Stomach smooth muscle (tissue), 2 donors: Measurements from ENCODE around the gene TUBA1C.
A peak's percentile ranks its signal among the peaks of the same experiment; 100 is the strongest.

ENCODE experiments used
- H3K27ac ChIP-seq: one replicate; pipeline ENCODE4 v1.7.0; 2013; ENCODE audit warnings: mild to moderate bottlenecking, low read length, inconsistent platforms
- H3K27me3 ChIP-seq, 2 donors: one replicate each; pipeline ENCODE4 v1.7.0; 2013; ENCODE audit warnings: low read length in 2 of 2; ENCODE audit not compliant: insufficient read depth in 2 of 2, control insufficient read depth in 1 of 2
- H3K36me3 ChIP-seq, 2 donors: one replicate each; pipeline ENCODE4 v1.7.0; 2013; ENCODE audit warnings: low read length in 2 of 2; ENCODE audit not compliant: control insufficient read depth in 2 of 2, insufficient read depth in 2 of 2
- H3K4me1 ChIP-seq: one replicate; pipeline ENCODE4 v1.7.0; 2013; ENCODE audit warnings: low read length; ENCODE audit not compliant: control insufficient read depth, insufficient read depth
- H3K4me3 ChIP-seq, 2 donors: one replicate each; pipeline ENCODE4 v1.7.0; 2013; ENCODE audit warnings: low read length in 2 of 2
- H3K9ac ChIP-seq, 2 donors: one replicate each; pipeline ENCODE4 v1.7.0; 2013; ENCODE audit warnings: low read length in 2 of 2, mild to moderate bottlenecking in 1 of 2
- H3K9me3 ChIP-seq, 2 donors: one replicate each; pipeline ENCODE4 v1.7.0; 2013; ENCODE audit warnings: low read length in 2 of 2; ENCODE audit not compliant: control insufficient read depth in 2 of 2
- donor health status: healthy.
- donor health status: Pancreatic carcinoma.

TUBA1C gene

DNA sequence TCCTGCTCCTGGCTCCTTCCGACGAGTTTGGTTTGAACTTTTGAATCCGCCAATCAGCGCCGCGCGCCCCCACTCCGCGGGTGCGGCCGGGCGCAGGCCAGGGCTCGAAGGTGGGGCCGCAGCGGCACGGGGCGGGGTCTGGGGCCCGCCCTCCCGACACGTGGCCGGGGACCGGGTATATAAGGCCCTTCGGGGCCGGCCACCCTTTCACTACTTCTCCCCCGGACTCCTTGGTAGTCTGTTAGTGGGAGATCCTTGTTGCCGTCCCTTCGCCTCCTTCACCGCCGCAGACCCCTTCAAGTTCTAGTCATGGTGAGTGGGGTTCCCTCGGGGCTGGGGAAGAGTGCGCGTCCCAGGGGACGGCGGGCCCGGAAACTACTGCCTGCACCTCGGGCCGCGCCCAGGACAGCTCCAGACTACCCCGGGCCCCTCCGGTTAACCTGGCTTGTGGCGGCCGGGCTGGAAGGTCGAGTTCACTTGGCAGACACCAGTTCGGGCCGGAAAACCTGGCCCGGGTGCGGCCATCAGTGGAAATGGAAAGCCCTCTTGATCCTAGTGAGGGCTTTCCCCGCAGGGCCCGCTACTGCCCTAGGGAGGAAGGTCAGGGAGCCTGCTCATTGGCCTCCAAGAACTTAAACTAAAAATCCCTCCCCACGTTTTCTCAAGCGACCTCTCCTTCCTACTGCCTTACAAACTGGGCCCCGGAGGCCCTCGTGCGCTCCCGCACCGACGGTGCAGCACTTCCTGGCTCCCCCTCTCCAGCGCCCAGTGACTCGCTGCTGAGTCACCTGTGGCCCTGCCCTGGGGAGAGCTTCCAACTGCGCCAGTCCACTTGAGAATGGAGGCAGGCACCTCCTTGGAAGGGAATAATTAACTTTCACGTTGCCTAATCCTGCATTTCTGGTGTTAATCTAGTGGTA is at the start of gene TUBA1C:
Gene TUBA1C (plus strand): TSS at position 210 of the 920 bp plus-strand sequence. CDS start 100 bp downstream, at position 310.
- Histone ChIP-seq H3K9ac (peak within 1 kb of the TSS; percentile 65 to 75), H3K4me3 (peak within 1 kb of the TSS; percentile 73 to 82), H3K4me1 (peaks cover 3% of the 10 kb centered on the region), H3K27ac (peak within 1 kb of the TSS; percentile 67), H3K36me3 (peaks cover 2 to 6% of the 10 kb centered on the region in 2 donors), H3K27me3 (peaks cover 0 to 9% of the 10 kb centered on the region in 2 donors), H3K9me3 (no peaks in the 10 kb centered on the region)

DNA sequence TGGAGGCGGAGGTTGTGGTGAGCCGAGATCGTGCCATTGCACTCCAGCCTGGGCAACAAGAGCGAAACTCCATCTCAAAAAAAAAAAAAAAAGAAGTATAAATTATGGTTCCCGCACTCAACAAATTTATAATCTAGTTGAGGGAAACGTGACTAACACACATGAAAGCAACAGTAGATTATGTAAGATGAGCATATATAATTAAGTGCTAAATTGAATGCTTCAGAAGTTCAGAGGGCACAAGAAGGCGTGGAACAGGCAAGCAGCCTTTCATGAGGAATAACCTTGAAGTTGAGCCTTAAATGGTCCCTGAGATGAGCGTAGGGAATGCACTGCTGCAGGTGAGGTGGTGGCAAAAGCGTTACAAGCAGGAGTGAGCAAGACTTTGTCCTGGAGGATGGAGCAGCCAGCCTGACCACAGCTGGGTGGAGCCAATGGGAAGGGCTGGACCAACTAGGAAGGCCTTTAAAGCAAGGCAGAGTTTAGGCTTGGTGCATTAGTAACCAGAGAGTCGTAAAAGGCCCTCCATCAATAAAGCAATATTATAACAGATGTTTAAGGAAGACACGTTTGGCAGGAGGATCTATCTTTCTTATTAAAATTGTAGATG is 45.4 kb upstream of the TUBA1C start:
- H3K9me3 ChIP-seq = no peaks in the 10 kb centered on the region
- no peak overlapping the region for H3K9ac ChIP-seq
- no peak overlapping the region for H3K27ac ChIP-seq
- no peaks in the 10 kb centered on the region for H3K36me3 ChIP-seq
- H3K4me3 ChIP-seq = no peak overlapping the region
- no peaks in the 10 kb centered on the region for H3K27me3 ChIP-seq
- H3K4me1 ChIP-seq = peaks cover 11% of the 10 kb centered on the region

DNA sequence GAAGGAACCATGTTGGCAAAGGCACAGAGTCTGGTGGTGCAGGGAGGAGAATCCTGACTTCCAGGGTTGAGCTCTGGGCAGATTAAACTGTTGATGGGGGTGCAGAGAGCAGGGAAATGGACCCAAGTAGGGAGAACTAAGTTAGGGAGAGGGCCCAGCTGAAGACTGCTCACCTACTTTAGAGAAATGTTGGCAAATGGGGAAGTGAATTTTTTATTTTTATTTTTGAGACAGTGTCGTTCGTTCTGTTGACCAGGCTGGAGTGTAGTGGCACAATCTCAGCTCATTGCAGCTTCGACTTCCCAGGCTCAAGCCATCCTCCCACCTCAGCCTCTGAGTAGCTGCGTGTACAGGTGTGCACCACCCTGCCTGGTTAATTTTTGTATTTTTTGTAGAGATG is 43.9 kb upstream of the TUBA1C start:
- no peaks in the 10 kb centered on the region for H3K27me3 ChIP-seq
- no peaks in the 10 kb centered on the region for H3K9me3 ChIP-seq
- H3K36me3 ChIP-seq = no peaks in the 10 kb centered on the region
- H3K27ac ChIP-seq = no peak overlapping the region
- H3K9ac ChIP-seq = no peak overlapping the region
- peaks cover 2% of the 10 kb centered on the region for H3K4me1 ChIP-seq
- no peak overlapping the region for H3K4me3 ChIP-seq

DNA sequence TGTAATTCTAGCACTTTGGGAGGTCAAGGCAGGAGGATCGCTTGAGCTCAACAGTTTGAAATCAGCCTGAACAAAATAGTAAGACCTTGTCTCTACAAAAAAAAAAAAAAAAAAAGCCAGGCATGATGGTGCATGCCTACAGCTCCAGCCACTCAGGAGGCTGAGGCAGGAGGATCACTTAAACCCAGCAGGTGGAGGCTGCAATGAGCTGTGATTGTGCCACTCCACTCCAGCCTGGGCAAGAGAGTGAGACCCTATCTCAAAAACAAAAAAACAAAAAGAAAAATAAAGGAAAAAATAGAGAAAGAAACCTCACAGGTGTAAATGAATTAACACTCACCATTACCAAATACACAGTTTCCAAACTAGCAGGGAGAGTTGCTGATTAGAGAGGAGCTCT is 41.8 kb upstream of the TUBA1C start:
- peak overlapping the region in 1 of 2 donors; percentile 49 for H3K4me3 ChIP-seq
- no peaks in the 10 kb centered on the region for H3K4me1 ChIP-seq
- H3K9ac ChIP-seq = peak overlapping the region in 1 of 2 donors; percentile 56
- H3K9me3 ChIP-seq = no peaks in the 10 kb centered on the region
- H3K27ac ChIP-seq = peak overlapping the region; percentile 72
- H3K27me3 ChIP-seq = no peaks in the 10 kb centered on the region
- no peaks in the 10 kb centered on the region for H3K36me3 ChIP-seq

DNA sequence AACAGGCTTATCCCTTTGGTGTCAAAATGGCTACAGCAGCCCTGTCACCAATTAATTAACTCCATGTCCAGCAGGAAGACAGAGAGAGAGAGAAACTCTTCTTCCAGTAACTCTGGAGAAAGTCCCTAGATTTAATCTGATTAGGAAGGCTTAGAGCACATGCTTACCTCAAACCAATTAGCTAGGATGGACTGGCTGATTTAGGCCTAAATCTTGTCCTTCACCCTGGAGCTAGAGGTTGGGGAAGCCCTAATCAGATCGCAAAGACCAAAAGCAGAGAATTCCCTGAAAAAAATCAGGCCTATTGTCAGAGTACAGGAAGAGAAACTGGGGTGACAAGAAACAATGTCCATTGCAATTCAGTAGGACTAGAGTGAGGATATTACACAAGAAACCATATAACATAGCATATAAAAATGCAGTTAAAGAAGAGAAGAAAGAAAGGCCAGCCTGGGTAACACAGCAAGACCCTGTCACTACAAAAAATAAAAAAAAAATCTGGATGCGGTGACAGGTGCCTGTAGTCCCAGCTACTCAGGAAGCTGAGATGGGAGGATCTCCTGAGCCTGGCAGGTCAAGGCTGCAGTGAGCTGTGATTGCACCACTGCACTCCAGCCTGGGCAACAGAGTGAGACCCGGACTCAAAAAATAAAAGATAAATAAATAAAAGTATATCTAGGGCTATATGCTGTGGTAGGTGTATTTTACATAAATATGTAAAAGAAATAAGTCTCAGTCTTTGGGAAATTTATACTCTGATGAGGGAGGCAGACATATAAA is 41.1 kb upstream of the TUBA1C start:
- H3K27me3 ChIP-seq = no peaks in the 10 kb centered on the region
- no peaks in the 10 kb centered on the region for H3K9me3 ChIP-seq
- no peaks in the 10 kb centered on the region for H3K36me3 ChIP-seq
- H3K27ac ChIP-seq = peak overlapping the region; percentile 72
- no peaks in the 10 kb centered on the region for H3K4me1 ChIP-seq
- no peak overlapping the region for H3K9ac ChIP-seq
- no peak overlapping the region for H3K4me3 ChIP-seq

DNA sequence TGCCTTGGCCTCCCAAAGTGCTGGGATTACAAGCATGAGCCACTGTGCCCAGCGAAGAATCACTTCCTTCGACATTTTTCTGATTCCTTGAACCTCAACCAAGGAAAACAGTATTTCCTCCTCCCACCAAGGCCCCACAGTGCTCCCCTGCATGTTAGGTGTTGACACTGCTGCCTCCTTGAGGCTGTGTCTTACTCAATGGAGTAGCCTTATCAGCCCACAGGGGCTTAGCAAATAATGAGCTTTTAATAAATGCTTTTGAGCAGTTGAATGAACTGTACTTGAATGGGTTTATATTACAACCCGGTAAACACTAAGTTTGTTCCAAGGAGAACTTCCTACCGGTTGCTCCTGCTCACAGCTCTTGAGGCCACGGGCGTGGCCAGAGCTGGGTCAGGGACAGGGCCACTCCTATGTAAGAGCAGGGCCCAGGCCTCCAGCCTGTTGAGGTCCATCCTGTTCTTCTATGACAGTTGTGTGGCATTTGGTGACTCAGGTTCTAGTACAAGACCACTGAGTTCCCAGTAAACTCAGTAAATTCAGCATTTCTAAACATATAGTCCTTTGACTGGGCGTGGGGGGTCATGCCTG is 39.2 kb upstream of the TUBA1C start:
- no peak overlapping the region for H3K4me3 ChIP-seq
- no peaks in the 10 kb centered on the region for H3K9me3 ChIP-seq
- no peak overlapping the region for H3K27ac ChIP-seq

DNA sequence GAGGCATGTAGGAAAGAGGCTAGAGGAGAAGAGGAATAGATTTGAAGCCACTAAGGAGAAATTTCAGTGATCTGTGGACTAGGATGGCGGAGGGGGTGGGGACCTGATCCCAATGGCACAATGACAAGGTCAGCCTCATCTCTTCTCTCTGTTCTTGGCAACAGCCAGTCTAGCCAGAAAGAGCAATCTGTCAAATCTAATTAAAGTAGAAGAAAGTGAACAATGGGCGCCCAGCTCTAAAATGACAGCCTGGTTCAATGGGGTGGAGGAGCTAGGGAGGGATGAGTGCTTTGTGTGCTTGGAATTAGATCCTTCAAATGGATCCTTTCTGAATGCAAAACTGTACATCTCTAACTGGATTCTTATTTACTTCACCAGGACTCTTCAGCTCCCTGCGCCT is 37.2 kb upstream of the TUBA1C start:
- no peak overlapping the region for H3K4me3 ChIP-seq
- no peaks in the 10 kb centered on the region for H3K27me3 ChIP-seq
- no peak overlapping the region for H3K27ac ChIP-seq
- peaks cover 9% of the 10 kb centered on the region for H3K4me1 ChIP-seq
- no peaks in the 10 kb centered on the region for H3K36me3 ChIP-seq
- H3K9ac ChIP-seq = no peak overlapping the region
- H3K9me3 ChIP-seq = no peaks in the 10 kb centered on the region

More for the DNA sequence above, 39.2 kb upstream of the TUBA1C start:
- Histone ChIP-seq H3K9ac (no peak overlapping the region), H3K4me1 (no peaks in the 10 kb centered on the region), H3K36me3 (no peaks in the 10 kb centered on the region), H3K27me3 (no peaks in the 10 kb centered on the region)

DNA sequence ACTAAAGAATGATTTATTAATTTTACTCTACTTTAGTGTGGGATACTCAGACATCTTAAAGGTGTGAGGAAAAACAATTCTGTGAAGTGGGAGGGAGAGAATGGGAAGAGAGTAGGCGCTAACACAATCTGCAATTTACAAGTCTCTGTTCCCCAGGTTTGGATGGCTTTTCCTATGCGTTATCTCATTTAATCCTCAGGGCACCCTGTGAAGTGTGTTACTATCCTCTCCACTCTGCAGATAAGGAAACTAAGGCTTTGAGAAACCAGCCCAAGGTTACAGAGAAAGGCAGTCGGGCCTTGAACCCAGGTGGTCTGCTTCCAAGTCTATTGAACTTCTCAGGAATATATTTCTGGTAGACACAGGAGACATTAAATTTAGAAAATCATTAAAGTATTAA is 36.2 kb upstream of the TUBA1C start:
- Histone ChIP-seq H3K27ac (no peak overlapping the region), H3K9ac (no peak overlapping the region), H3K4me1 (peaks cover 18% of the 10 kb centered on the region)

DNA sequence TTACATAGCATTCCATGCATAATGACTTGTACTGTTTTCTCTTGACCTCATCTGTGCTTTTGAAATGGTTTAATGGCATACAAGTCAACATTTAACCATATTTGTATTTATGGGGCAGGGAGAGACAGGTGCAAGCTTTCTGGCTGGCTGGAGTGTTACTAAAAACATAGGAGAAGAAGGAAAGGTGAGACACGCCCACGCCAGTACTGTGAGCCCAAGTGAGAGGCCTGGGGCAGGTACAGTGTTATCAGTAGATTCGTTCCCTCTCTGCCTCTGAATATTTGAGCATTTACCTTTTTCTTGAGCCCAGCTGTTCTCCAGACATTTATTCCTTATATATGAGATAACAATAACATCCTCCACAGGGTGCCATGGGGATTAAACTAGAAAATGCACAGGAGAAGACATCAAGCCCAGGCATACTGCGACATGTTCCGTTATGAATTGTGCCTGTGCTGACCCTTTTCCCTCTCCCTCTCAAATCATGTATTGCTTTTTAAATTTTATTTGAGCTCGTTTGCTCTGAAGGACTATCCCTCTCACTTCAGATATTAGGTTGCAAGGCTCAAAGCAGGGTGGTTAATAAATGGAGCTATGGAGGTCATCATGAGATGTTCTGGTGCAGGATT is 34.6 kb upstream of the TUBA1C start:
- no peak overlapping the region for H3K4me3 ChIP-seq
- H3K9me3 ChIP-seq = no peaks in the 10 kb centered on the region
- no peak overlapping the region for H3K9ac ChIP-seq
- no peaks in the 10 kb centered on the region for H3K27me3 ChIP-seq
- H3K4me1 ChIP-seq = peaks cover 27% of the 10 kb centered on the region
- no peaks in the 10 kb centered on the region for H3K36me3 ChIP-seq
- no peak overlapping the region for H3K27ac ChIP-seq

More for the DNA sequence above, 36.2 kb upstream of the TUBA1C start:
- Histone ChIP-seq H3K4me3 (no peak overlapping the region), H3K36me3 (no peaks in the 10 kb centered on the region), H3K9me3 (no peaks in the 10 kb centered on the region), H3K27me3 (no peaks in the 10 kb centered on the region)

DNA sequence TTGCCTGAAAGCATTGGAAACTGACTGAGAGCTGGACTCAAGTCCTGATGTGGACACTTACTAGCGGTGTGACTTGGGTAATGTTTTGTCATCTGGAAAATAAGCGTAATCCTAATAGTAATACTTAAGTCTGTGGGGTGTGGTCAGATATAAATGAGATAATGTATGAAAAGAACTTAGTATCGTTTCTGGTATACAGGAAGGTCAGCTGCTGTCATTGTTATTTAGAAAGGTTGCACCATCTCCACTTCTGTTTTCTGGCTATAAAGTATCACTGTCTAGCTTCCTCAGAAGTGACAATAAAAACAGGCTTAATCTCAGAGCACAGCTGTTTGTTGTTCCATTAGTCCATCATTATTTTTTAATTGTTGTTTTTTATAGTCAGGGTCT is 34.1 kb upstream of the TUBA1C start:
- H3K9ac ChIP-seq = no peak overlapping the region
- no peak overlapping the region for H3K27ac ChIP-seq

More for the DNA sequence above, 34.1 kb upstream of the TUBA1C start:
- Histone ChIP-seq H3K4me3 (no peak overlapping the region), H3K4me1 (peaks cover 27% of the 10 kb centered on the region), H3K9me3 (no peaks in the 10 kb centered on the region), H3K36me3 (no peaks in the 10 kb centered on the region), H3K27me3 (no peaks in the 10 kb centered on the region)
